ENCODE results near the gene SLC8A2. TPM values are rescaled to one million over a fixed set of nuclear protein-coding genes. Genes with fewer than 3 reads are reported as not detected.

The SLC8A2 gene
- total and polyA plus RNA-seq, 2 donors (not counting 1 experiment from before 2014, with no cell fraction given), result 0.07 TPM; not detected in 1

DNA sequence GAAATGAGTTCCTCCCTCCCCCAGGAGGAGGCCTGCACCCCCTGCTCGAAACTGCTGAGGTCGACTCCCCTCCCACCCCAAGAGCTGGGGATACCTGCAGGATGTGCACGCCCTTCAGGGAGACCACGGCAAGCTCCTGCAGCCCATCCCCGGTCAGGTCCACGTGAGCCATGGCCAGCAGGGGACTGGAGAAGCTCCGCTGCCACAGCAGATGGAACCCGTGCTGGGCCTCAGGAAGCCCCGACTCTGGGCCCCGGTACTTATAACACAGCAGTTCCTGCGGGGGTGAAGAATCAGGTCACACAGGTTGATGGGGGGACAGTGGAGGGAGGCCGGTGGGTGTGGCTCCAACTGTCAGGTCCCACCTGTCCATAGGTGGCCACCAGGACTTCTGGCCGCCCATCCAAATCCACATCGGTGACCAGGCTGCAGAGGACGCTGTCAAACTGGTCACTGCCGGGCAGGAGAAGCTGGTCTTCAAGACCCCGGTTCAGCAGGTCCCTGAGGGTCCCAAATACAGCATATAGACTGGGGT lies 4.8 kb upstream of the SLC8A2 start:
- ATAC-seq (ENCODE audit: low read depth) (no peak), DNase-seq (no peak)
- 92% methylated on average over 16 of the region's 17 CpGs for WGBS (ENCODE audit: insufficient coverage)
- Mint-ChIP-seq H3K27me3 (peaks cover 7% of the 10 kb centered on the region), H3K27ac (no peak overlapping the region), H3K4me3 (no peak overlapping the region), H3K4me1 (peaks cover 4% of the 10 kb centered on the region), H3K9me3 (ENCODE audit: insufficient read depth) (no peaks in the 10 kb centered on the region)
- ChIA-PET CTCF (no interaction called here), POLR2A (no interaction called here)
- H4K20me1 ChIP-seq (ENCODE audit: control insufficient read depth, insufficient read depth, low read length, poor library complexity, severe bottlenecking), result no peaks in the 10 kb centered on the region
- H3K4me1 ChIP-seq (ENCODE audit: control insufficient read depth in 2 of 2, insufficient read depth in 2 of 2, low read length in 2 of 2), result peaks cover 6% of the 10 kb centered on the region in 2 donors
- no peak overlapping the region for H3K4me3 ChIP-seq (ENCODE audit: control extremely low read depth in 1 of 5, extremely low read depth in 1 of 5, insufficient read depth in 1 of 5, low read depth in 2 of 5, low read length in 4 of 5)
- no peak overlapping the region for H3K27ac ChIP-seq (ENCODE audit: low read length in 2 of 2)
- TF ChIP-seq, protein P1, sequence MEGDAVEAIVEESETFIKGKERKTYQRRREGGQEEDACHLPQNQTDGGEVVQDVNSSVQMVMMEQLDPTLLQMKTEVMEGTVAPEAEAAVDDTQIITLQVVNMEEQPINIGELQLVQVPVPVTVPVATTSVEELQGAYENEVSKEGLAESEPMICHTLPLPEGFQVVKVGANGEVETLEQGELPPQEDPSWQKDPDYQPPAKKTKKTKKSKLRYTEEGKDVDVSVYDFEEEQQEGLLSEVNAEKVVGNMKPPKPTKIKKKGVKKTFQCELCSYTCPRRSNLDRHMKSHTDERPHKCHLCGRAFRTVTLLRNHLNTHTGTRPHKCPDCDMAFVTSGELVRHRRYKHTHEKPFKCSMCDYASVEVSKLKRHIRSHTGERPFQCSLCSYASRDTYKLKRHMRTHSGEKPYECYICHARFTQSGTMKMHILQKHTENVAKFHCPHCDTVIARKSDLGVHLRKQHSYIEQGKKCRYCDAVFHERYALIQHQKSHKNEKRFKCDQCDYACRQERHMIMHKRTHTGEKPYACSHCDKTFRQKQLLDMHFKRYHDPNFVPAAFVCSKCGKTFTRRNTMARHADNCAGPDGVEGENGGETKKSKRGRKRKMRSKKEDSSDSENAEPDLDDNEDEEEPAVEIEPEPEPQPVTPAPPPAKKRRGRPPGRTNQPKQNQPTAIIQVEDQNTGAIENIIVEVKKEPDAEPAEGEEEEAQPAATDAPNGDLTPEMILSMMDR (IDR thresholded peaks at IDR 0.05), result no peak
- no peak for TF ChIP-seq EZH2 (IDR thresholded peaks at IDR 0.05; ENCODE audit: borderline replicate concordance, insufficient read depth, low read depth, low read length, poor library complexity, severe bottlenecking)
- H3K4me2 ChIP-seq (replicated peaks; ENCODE audit: low read depth, low read length, poor library complexity, severe bottlenecking), result no peak overlapping the region
- no peaks in the 10 kb centered on the region for H3K79me2 ChIP-seq (ENCODE audit: control insufficient read depth, insufficient read depth, low read length)
- intact Hi-C loops (cut with micrococcal nuclease), result no loop called here
- no peaks in the 10 kb centered on the region for H3K9me3 ChIP-seq (ENCODE audit: control extremely low read depth in 1 of 3, control insufficient read depth in 2 of 3, insufficient read depth in 1 of 3, low read length in 2 of 3)
- H2AFZ ChIP-seq (ENCODE audit: insufficient read depth, low read depth, low read length, poor library complexity, severe bottlenecking), result no peak overlapping the region
- peaks cover 0 to 13% (median 6%) of the 10 kb centered on the region in 4 experiments for H3K27me3 ChIP-seq (replicated peaks in 1 of 4; ENCODE audit: control extremely low read depth in 1 of 4, control insufficient read depth in 3 of 4, insufficient read depth in 4 of 4, low read length in 3 of 4)
- H3K9ac ChIP-seq (ENCODE audit: low read length), result no peak overlapping the region
- no peaks in the 10 kb centered on the region for H3K36me3 ChIP-seq (replicated peaks in 1 of 2; ENCODE audit: control extremely low read depth in 1 of 2, control insufficient read depth in 1 of 2, extremely low read depth in 1 of 2, insufficient read depth in 2 of 2, low read length in 1 of 2)

DNA sequence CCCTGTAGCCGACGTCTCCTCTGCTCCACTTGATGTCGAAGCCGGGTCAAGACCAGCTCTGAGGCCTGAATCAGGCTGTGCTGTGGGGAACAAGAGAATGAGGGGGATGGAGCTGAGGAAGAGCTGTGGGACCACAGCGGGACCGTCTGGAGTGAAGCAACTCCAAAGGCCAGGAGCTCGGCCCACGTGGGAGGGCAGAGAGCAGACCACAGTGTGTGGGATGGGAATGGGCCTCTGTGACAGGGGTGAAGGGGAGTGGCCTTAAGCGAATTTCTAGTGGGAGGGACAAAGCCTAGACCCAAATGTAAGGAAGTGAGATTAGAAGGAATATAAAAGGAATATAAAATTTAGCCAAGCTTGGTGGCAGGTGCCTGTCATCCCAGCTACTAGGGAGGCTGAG lies 3.8 kb upstream of the SLC8A2 start:
- no peak for ATAC-seq (ENCODE audit: low read depth)
- POLR2A ChIA-PET, result no interaction called here

More for the DNA sequence above, 3.8 kb upstream of the SLC8A2 start:
- H3K4me3 ChIP-seq (ENCODE audit: control extremely low read depth in 1 of 5, extremely low read depth in 1 of 5, insufficient read depth in 1 of 5, low read depth in 2 of 5, low read length in 4 of 5), result no peak overlapping the region
- 95% methylated on average over 9 of the region's 9 CpGs for WGBS (ENCODE audit: insufficient coverage)
- no peaks in the 10 kb centered on the region for H3K79me2 ChIP-seq (ENCODE audit: control insufficient read depth, insufficient read depth, low read length)
- peaks cover 12 to 15% of the 10 kb centered on the region in 2 donors for H3K4me1 ChIP-seq (ENCODE audit: control insufficient read depth in 2 of 2, insufficient read depth in 2 of 2, low read length in 2 of 2)
- no peak overlapping the region for H3K27ac ChIP-seq (ENCODE audit: low read length in 2 of 2)
- Mint-ChIP-seq H3K27ac (no peak overlapping the region), H3K4me1 (peaks cover 9% of the 10 kb centered on the region), H3K27me3 (peaks cover 15% of the 10 kb centered on the region), H3K4me3 (no peak overlapping the region), H3K9me3 (ENCODE audit: insufficient read depth) (no peaks in the 10 kb centered on the region)
- no peaks in the 10 kb centered on the region for H3K9me3 ChIP-seq (ENCODE audit: control extremely low read depth in 1 of 3, control insufficient read depth in 2 of 3, insufficient read depth in 1 of 3, low read length in 2 of 3)
- DNase-seq, result no peak
- H2AFZ ChIP-seq (ENCODE audit: insufficient read depth, low read depth, low read length, poor library complexity, severe bottlenecking), result no peak overlapping the region
- H3K9ac ChIP-seq (ENCODE audit: low read length), result no peak overlapping the region
- intact Hi-C loops (cut with micrococcal nuclease), result no loop called here
- TF ChIP-seq, protein P1 (IDR thresholded peaks at IDR 0.05), result no peak
- no peak for TF ChIP-seq EZH2 (IDR thresholded peaks at IDR 0.05; ENCODE audit: borderline replicate concordance, insufficient read depth, low read depth, low read length, poor library complexity, severe bottlenecking)
- H3K36me3 ChIP-seq (replicated peaks in 1 of 2; ENCODE audit: control extremely low read depth in 1 of 2, control insufficient read depth in 1 of 2, extremely low read depth in 1 of 2, insufficient read depth in 2 of 2, low read length in 1 of 2), result no peaks in the 10 kb centered on the region
- H3K27me3 ChIP-seq (replicated peaks in 1 of 4; ENCODE audit: control extremely low read depth in 1 of 4, control insufficient read depth in 3 of 4, insufficient read depth in 4 of 4, low read length in 3 of 4), result peaks cover 0 to 23% (median 11%) of the 10 kb centered on the region in 4 experiments
- no peak overlapping the region for H3K4me2 ChIP-seq (replicated peaks; ENCODE audit: low read depth, low read length, poor library complexity, severe bottlenecking)
- H4K20me1 ChIP-seq (ENCODE audit: control insufficient read depth, insufficient read depth, low read length, poor library complexity, severe bottlenecking), result no peaks in the 10 kb centered on the region
- CTCF ChIA-PET, result interaction anchor here (0.9 kb wide), 1 partner anchor 10 kb away, joined by 4 read pairs; no protein-coding TSS in a partner anchor
